Lower leg skin (tissue), 4 donors: ENCODE results near the gene B3GNT5. TPM values are rescaled to one million over a fixed set of nuclear protein-coding genes. Genes with fewer than 3 reads are reported as not detected.

Source experiments
- DNase-seq, 2 donors: peaks; one replicate each; pipeline ENCODE4 v3.0.0-alpha.2; 2019; ENCODE audit warnings: low spot score in 2 of 2
- H3K4me3 ChIP-seq: fragments of 200-600 bp; sonication (generic); 2 replicates; pipeline ENCODE4 v1.5.1; 2017; ENCODE audit warnings: mild to moderate bottlenecking, low read depth; ENCODE audit not compliant: poor library complexity, severe bottlenecking
- POLR2A ChIP-seq, 2 donors: fragments of 450-650 bp; IDR thresholded peaks; one replicate each; pipeline ENCODE4 v1.6.1; 2016 to 2017; ENCODE audit warnings: antibody characterized with exemption in 2 of 2, mild to moderate bottlenecking in 1 of 2, moderate library complexity in 1 of 2
- WGBS, 2 donors: methylation state at CpG; one replicate each; pipeline ENCODE4 v1.1.5; 2018; 5-methylcytosine and 5-hydroxymethylcytosine counted together
- intact Hi-C: fragments of 100-400 bp; cut with DNase I; formaldehyde crosslinking; loops from one replicate; pipeline ENCODE4 v1.15.0; 2023; ENCODE audit warnings: low total_unique reads
- total RNA-seq, 4 donors: library from RNA; depleted of rRNA; stranded (reverse); fragments of >200 nt; gene quantifications; one replicate each; pipeline ENCODE4 v1.1.0, GENCODE V29; 2016
- TF ChIP-seq, protein P1 (sequence below), 3 donors: fragments of 450-650 bp; IDR thresholded peaks; one replicate each; pipeline ENCODE4 v1.5.1; 2016; ENCODE audit warnings: antibody characterized with exemption in 3 of 3, mild to moderate bottlenecking in 3 of 3, moderate library complexity in 2 of 3

B3GNT5 gene
- total RNA-seq, 4 donors from 2014 or later, result 10.2 to 18.0 (median 13.1) TPM

DNA sequence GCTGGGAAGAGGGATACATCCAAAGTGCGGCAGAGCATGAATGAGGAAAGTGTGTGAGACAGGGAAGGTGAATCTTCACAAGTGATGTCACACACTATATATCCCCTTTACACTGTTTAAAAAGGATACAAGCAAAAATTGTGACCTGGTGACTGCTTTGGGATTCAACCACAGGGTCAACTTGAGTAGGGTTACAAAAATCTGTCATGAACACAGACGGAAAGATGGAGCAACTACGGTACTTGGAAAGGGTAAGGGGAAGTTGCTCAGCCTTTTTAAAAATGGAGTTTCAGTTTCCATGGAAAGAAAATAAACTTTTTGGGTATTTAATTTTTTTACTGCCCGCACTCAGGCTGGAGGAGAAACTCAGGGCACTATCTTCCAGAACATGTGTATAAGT is 60.3 kb downstream of the B3GNT5 start:
- DNase-seq, result no peak
- intact Hi-C loops, result no loop called here
- WGBS, 2 donors, result 89 to 93% methylated on average over 4 of the region's 4 CpGs
- no peak overlapping the region for H3K4me3 ChIP-seq
- no peak for TF ChIP-seq POLR2A (IDR thresholded peaks at IDR 0.05)
- TF ChIP-seq, protein P1, sequence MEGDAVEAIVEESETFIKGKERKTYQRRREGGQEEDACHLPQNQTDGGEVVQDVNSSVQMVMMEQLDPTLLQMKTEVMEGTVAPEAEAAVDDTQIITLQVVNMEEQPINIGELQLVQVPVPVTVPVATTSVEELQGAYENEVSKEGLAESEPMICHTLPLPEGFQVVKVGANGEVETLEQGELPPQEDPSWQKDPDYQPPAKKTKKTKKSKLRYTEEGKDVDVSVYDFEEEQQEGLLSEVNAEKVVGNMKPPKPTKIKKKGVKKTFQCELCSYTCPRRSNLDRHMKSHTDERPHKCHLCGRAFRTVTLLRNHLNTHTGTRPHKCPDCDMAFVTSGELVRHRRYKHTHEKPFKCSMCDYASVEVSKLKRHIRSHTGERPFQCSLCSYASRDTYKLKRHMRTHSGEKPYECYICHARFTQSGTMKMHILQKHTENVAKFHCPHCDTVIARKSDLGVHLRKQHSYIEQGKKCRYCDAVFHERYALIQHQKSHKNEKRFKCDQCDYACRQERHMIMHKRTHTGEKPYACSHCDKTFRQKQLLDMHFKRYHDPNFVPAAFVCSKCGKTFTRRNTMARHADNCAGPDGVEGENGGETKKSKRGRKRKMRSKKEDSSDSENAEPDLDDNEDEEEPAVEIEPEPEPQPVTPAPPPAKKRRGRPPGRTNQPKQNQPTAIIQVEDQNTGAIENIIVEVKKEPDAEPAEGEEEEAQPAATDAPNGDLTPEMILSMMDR (IDR thresholded peaks at IDR 0.05), result no peak

- intact Hi-C loops, result no loop called here
- no peak overlapping the region for H3K4me3 ChIP-seq
- no peak for DNase-seq
- TF ChIP-seq, protein P1 (IDR thresholded peaks at IDR 0.05), result no peak
- TF ChIP-seq POLR2A (IDR thresholded peaks at IDR 0.05), result no peak
- 71 to 83% methylated on average over 7 of the region's 7 CpGs for WGBS, 2 donors
Measured at GRCh38 chr3:183313764-183314163, 60.7 kb downstream of the B3GNT5 start.

DNA sequence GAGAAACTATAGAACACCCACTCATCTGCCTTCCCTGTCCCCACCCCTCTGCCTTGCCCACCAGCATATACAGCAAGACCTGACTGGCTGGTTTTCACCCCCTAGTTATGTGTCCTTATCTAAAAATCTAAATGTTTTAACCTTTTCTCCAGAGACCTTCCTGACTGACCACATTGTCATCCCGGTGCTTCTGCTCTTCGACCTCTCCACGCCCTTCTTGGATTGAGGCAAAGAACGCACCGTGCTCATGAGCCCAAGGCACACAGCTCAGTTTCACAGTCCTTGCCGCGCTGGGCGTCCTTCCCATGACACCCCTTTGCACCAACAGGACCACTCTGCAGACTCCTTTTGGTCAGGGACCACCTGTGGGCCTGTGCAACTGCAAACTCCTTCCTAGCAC is 62.7 kb downstream of the B3GNT5 start:
- no peak for TF ChIP-seq POLR2A (IDR thresholded peaks at IDR 0.05)
- TF ChIP-seq, protein P1 (IDR thresholded peaks at IDR 0.05), result no peak
- intact Hi-C loops, result no loop called here
- DNase-seq, result no peak
- WGBS, 2 donors, result 94 to 95% methylated on average over 8 of the region's 8 CpGs
- no peak overlapping the region for H3K4me3 ChIP-seq

DNA sequence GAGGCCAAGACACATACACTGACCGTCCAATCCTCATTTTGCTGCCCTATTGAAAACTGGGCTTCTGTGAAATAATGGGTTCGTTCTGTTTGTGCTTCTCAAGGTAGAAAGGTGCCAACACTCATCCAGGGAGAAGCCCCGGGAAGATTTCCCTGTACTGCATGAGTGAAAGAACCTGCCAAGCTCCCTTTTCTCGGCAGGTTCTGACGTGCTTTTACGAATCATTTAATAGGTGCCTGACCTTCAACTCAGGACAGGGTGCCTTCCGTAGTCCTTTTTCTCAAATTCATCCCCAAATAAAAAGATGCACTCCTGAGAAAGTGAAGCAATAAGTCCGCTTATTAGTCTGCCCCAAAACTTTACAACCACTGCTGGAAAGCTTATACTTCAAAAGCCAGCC is 64.2 kb downstream of the B3GNT5 start:
- no peak for DNase-seq
- intact Hi-C loops, result no loop called here
- whole genome bisulfite sequencing, 2 donors, result 60% methylated on average over 8 of the region's 8 CpGs
- H3K4me3 ChIP-seq, result no peak overlapping the region
- TF ChIP-seq POLR2A (IDR thresholded peaks at IDR 0.05), result no peak
- TF ChIP-seq, protein P1 (IDR thresholded peaks at IDR 0.05), result no peak

DNA sequence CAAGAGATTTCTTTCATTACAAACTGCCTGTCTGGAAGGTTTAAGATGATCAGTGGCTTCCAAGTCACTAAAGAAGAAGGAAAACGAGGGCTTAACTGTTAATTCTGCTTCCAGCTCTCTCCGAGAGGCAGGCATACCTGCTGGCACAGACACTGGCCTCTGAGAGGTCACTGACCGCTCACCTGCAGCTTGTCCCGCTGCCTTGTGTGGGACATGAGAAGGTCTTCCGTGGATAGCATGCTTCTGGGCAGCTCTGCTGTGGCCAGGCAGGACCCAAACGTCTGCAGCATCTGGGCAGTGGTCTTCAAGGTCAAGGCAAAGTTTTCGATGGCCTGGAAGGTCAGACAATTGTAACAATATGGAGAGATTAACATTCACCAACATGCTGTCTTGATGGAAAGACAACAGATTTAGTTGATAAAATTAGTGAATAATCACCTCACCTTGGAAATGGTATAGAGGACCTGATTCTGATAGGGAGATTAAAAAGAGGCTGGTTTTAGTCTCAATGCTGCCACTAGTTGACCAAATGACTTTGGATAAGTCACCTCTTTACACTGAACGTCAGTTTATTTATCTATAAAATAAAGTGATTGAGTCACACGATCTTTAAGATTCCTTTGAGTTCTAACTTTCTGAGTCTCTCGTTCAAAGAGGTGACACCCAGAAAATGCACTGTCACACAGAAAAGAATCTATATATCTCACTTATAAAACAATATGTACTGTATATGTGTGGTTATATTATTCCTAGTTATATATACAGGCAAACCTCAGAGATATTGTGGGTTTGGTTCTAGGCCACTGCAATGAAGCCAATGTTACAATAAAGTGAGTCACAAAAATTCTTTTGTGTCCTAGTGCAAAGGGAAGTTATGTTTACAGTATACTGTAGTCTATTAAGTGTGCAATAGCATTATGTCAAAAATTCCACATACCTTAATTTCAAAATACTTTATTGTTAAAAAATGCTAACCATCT is 65.1 kb downstream of the B3GNT5 start:
- no peak overlapping the region for H3K4me3 ChIP-seq
- WGBS, 2 donors, result 86 to 94% methylated on average over 10 of the region's 10 CpGs
- no peak for DNase-seq
- intact Hi-C loops, result no loop called here
- TF ChIP-seq POLR2A (IDR thresholded peaks at IDR 0.05), result no peak
- TF ChIP-seq, protein P1 (IDR thresholded peaks at IDR 0.05), result no peak
